Suppressor macrophage treated with lipopolysaccharide for 4 hours (primary cell): Measurements from ENCODE around the gene TARBP2.

ENCODE experiments used
- DNase-seq: peaks from one replicate; pipeline ENCODE4 v3.0.0-alpha.2; 2020

TARBP2 gene

GRCh38 chr12:53496752-53497032, 4.4 kb upstream of the TARBP2 start:
- no peak for DNase-seq

GRCh38 chr12:53497461-53497860, 3.6 kb upstream of the TARBP2 start:
- no peak for DNase-seq

GRCh38 chr12:53498235-53498630, 2.9 kb upstream of the TARBP2 start:
- DNase-seq, result no peak

- peak; percentile 39 for DNase-seq
These were observed 1.6 kb upstream of the TARBP2 start, which contains the start of gene MAP3K12 for GRCh38 chr12:53499266-53500141. Gene MAP3K12, minus strand, starts transcription at chr12:53499458. Its CDS starts 12,067 bp downstream, at chr12:53487391.

GRCh38 chr12:53500142-53500775, 824 bp upstream of the TARBP2 start:
- peak; percentile 85 for DNase-seq

DNA sequence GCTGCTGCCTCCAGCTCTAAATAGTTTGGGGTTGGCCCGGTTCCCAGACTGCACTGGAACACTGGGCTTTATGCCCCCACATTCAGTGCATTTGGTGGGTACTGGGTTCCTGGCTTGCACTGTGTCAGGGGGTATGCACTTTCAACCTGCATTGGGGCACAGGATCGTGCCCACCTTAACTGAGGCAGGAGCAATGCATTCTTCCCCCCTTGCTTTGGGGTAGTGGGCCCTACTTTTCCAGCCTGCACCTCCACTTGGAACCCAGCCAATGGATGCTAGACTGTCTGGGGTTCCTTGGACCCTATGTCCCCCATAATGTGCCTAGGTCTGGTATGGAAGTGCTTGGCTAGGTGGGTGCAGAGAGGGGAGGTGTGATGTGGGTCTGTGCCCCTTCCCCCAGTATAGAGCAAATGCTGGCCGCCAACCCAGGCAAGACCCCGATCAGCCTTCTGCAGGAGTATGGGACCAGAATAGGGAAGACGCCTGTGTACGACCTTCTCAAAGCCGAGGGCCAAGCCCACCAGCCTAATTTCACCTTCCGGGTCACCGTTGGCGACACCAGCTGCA, 615 bp downstream of the TARBP2 start:
- no peak for DNase-seq

DNA sequence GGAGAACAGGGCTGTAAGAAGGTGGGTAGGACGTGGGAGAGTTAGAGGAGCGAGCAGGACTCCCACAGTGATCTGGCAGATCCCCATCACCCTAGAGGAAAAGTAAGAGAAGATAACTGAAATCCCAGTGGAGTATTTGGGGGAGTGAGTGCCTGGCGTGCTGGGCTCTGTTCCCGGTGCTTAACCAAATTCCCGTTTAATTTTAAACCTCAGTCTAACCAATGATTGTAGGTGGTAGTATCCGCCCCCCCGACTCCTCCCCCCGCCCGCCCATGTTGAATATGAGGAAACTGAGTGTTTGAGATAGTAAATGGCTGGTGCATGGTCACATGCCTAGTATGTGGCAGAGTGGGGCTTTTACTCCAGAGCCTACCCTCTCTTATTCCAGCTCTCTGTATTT, 1.2 kb downstream of the TARBP2 start:
- DNase-seq, result no peak

DNA sequence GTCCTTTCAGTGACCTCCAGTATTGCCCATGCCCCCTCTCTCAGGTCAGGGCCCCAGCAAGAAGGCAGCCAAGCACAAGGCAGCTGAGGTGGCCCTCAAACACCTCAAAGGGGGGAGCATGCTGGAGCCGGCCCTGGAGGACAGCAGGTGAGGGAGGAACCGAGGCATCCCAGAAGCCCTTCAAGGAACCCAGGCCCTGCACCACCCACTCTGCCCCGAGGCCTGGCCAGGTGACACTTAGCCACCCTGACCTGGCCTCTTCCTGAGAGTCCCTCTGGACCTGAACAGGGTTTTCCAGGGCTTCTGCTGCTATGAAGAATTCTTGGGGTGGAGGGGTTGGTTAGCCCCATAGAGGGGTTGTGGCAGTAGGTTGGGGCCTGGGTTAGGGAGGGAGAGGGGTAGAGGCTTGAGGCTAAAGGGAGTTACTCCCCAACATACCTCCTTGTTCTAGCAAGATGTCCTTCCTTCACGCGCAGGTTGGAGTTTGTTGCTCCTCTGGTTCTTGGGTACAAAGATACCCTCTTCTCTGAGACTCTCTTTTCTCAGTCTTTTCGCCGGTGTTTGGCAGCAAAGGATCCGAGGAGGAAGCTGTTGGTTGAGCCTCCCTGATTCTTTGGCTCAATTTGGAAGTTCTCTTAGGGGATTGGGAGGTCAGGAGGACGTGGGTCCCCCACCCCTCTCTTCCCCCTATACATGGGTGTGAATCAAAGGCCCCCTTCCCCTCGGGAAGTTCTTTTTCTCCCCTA, 2.1 kb downstream of the TARBP2 start:
- no peak for DNase-seq

GRCh38 chr12:53504004-53504920, 3.2 kb downstream of the TARBP2 start:
- no peak for DNase-seq

- peak; percentile 33 for DNase-seq
These were observed 4.0 kb downstream of the TARBP2 start for GRCh38 chr12:53505086-53505485.

- no peak for DNase-seq
These were observed 4.7 kb downstream of the TARBP2 start for GRCh38 chr12:53505555-53506449.

GRCh38 chr12:53506450-53506785, 5.3 kb downstream of the TARBP2 start:
- no peak for DNase-seq

DNA sequence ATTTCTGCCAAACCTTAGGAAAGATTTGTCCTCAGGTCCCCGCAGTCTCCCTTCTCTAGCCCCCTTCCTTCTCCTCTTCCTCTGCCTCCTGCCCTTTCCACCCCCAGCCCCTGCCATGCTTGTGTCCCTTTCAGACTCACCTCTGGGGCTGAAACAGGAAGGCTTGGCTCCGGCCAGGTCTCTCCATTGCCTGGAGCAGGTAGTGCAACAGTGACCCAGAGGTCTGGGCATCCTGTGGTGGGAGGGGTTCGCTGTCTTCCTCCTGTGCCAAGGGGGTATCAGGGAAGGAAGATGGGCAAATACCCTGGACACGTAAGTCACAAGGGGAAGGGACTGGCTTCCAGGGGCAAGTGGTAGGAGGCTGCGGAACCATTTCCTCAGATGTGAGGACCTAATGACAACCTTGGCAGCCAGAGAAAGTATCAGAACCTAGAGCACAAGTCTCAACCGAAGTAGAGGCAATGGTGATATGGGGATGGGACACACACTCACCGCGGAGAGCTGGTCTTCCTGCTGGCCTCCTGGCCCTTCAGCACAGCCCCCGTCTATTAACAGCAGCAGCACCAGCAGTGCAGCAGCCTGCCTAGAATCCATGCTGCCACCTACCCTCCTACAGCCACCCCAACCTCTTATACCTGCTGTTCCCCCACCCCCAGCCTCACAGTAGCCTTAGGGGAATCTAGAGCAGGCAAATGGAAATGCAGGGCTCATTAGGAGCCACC, 6.0 kb downstream of the TARBP2 start, which contains the start of gene NPFF:
NPFF (minus strand) TSS at position 604 of the 722 bp plus-strand sequence; CDS start at position 594, 10 bp downstream.
- DNase-seq, result no peak

DNA sequence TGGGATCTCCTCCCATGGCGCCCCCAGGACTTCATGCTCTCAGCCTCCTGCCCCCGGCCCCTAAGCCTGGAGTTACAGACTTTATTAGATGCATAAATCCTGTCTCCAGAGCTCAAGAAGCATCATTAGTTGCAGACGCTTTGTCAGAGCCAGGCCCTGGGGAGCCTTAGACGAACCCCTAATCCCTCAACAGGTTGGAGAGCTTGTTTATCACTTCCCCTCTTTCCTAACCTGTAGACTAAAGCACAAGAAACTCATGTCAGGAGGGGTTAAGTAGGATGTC, 6.5 kb downstream of the TARBP2 start:
- DNase-seq, result no peak

- DNase-seq, result peak; percentile 90
These were observed 7.6 kb downstream of the TARBP2 start for GRCh38 chr12:53508534-53509170.

- no peak for DNase-seq
These were observed 9.2 kb downstream of the TARBP2 start for GRCh38 chr12:53510181-53510812.

DNA sequence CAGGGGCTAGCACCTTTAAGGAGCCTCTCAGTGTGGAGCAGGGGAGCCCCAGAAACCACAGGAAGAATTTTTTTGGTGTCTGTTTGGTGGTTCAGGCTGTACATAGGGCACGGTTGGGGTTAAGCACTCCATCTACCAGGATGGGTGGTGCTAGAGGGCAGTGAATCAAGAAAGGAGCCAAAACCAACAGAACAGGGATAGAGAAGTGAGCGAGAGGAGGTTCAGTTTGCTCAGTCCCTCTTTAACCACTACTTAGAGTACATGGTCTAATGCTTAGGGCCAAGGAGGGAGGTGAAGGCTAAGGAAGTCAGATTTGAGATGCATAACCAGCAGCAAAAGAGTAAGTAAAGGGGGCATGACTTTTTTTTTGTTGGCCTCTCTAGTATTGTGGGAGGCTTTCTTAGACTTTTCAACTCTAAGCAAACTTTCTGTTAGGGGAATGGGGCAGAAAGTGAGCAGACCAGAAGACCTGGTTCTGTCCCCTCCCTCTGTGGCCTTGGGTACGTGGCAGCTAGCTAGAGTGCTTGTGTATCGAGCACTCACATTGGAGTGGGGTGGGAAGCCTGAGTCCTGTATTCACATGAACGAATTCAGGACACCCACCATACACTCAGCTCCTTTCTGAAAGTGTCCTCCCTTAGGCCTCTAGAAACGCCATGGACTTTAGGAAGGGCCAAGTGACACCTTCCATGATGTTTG, 12.8 kb downstream of the TARBP2 start:
- no peak for DNase-seq

DNA sequence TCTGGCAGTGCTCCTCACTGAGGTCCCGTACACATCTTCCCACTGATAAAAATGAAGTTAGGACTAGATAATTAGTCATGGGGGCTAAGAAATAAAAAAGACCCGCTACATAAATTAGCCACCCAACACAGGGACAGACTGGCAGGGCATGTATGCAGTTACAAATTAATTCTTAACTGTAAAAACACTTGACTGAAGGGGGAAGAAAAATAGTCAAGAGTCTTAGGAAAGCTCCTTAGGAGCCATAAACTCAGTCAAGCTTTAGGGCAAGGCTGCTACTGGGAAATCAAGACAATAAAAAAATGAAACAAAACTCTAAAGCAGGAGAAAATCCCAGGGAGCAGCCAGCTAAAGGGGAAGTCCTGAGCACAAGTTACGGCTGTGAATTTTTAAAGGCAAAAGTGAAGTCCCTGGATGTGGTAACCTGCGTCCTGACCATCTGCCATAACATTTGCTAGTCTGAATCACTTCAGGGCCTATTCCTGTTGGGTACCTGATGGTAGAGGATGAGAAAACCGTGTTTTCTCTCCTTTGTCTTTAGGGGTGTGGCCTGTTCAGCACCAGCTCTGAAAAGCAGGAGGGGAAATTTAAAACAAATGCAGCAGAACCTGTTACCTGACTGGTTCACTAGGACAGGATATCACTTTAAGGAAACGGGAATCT, 13.7 kb downstream of the TARBP2 start:
- no peak for DNase-seq

DNA sequence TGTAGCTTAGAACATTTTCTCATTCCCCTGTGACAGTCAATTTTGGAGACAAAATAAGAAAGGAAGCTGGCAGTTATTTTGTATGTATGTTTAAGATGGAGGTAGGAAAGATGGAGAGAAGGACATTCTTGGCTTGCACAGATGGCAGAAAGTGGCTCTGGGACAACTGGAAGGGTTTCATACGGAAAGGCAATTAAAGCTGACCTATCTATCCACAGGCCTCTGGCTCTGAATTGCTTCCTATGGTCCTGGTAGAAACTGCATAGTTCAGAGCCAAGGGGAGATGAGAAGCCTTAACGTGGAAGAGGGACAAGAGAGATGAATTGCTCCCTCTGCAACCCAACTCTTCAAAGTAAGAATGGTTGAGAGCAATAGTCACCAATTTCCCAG, 14.2 kb downstream of the TARBP2 start:
- no peak for DNase-seq
